Common myeloid progenitor, CD34-positive (primary cell): ENCODE measurements around the gene FTO.

Source experiments
- CTCF ChIA-PET: fragments of 350-600 bp; sonication (Branson Sonifier 250); formaldehyde crosslinking; loops from one replicate; lab custom pipeline; 2021; ENCODE audit warnings: antibody characterized with exemption; lab: Charles Lee
- POLR2A ChIA-PET: fragments of 350-600 bp; sonication (Branson Sonifier 250); formaldehyde crosslinking; loops from one replicate; lab custom pipeline; 2021; ENCODE audit warnings: antibody characterized with exemption; lab: Charles Lee
- DNase-seq, 3 donors: peaks; one replicate each; pipeline versions ENCODE4 v3.0.0 to v3.0.0-alpha.2; 2013
- H3K27ac ChIP-seq, 2 experiments: 1 replicate in 1 of 2; 2 replicates in 1 of 2; pipeline ENCODE4 v1.7.0; 2013; ENCODE audit warnings: inconsistent platforms in 2 of 2, low read length in 2 of 2, mild to moderate bottlenecking in 2 of 2, low read depth in 1 of 2, moderate library complexity in 1 of 2; ENCODE audit not compliant: severe bottlenecking in 2 of 2, insufficient read depth in 1 of 2, poor library complexity in 1 of 2
- H3K27me3 ChIP-seq, 5 experiments: replicated peaks in 2 of 5; 1 replicate in 3 of 5; 2 replicates in 2 of 5; pipeline versions ENCODE4 v1.6.1 to v1.7.0; 2013; ENCODE audit warnings: low read length in 4 of 5, mild to moderate bottlenecking in 2 of 5, moderate library complexity in 2 of 5, inconsistent platforms in 1 of 5; ENCODE audit not compliant: insufficient read depth in 5 of 5, control insufficient read depth in 4 of 5
- H3K36me3 ChIP-seq, 4 experiments: 1 replicate in 2 of 4; 2 replicates in 2 of 4; pipeline versions ENCODE4 v1.6.1 to v1.7.0; 2013; ENCODE audit warnings: low read length in 3 of 4, control low read depth in 1 of 4, mild to moderate bottlenecking in 1 of 4; ENCODE audit not compliant: control insufficient read depth in 4 of 4, insufficient read depth in 4 of 4
- H3K4me1 ChIP-seq, 4 experiments: 1 replicate in 3 of 4; 2 replicates in 1 of 4; pipeline versions ENCODE4 v1.6.1 to v1.7.1; 2013; ENCODE audit warnings: low read length in 3 of 4, mild to moderate bottlenecking in 3 of 4, control low read depth in 1 of 4, inconsistent platforms in 1 of 4, moderate library complexity in 1 of 4; ENCODE audit not compliant: control insufficient read depth in 4 of 4, insufficient read depth in 4 of 4; ENCODE audit errors: control extremely low read depth in 1 of 4
- H3K4me3 ChIP-seq, 7 experiments: 1 replicate in 4 of 7; 2 replicates in 3 of 7; pipeline versions ENCODE4 v1.5.1 to v1.7.0; 2013; ENCODE audit warnings: mild to moderate bottlenecking in 7 of 7, low read length in 6 of 7, moderate library complexity in 6 of 7, inconsistent platforms in 2 of 7, low read depth in 2 of 7, control low read depth in 1 of 7; ENCODE audit not compliant: insufficient read depth in 4 of 7, control insufficient read depth in 1 of 7; ENCODE audit errors: extremely low read depth in 1 of 7
- H3K9me3 ChIP-seq, 5 experiments: 1 replicate in 4 of 5; 2 replicates in 1 of 5; pipeline versions ENCODE4 v1.6.1 to v1.7.1; 2013; ENCODE audit warnings: low read length in 4 of 5, mild to moderate bottlenecking in 2 of 5, inconsistent platforms in 1 of 5, low read depth in 1 of 5, moderate library complexity in 1 of 5; ENCODE audit not compliant: control insufficient read depth in 4 of 5, insufficient read depth in 2 of 5; ENCODE audit errors: control extremely low read depth in 1 of 5
- WGBS: methylation state at CpG from one replicate; pipeline ENCODE4 v1.1.5; 2013; ENCODE audit not compliant: insufficient coverage; 5-methylcytosine and 5-hydroxymethylcytosine counted together

The FTO gene

GRCh38 chr16:54061454-54061853 lies 357.5 kb downstream of the FTO start:
- CTCF ChIA-PET: no interaction called here
- H3K36me3 ChIP-seq: peaks cover 0 to 3% (median under 1%) of the 10 kb centered on the region in 4 experiments
- H3K27me3 ChIP-seq: no peaks in the 10 kb centered on the region
- no peaks in the 10 kb centered on the region for H3K9me3 ChIP-seq
- DNase-seq: no peak
- H3K27ac ChIP-seq: no peak overlapping the region
- 98% methylated on average over 4 of the region's 6 CpGs for WGBS
- POLR2A ChIA-PET: interaction anchor here (0.9 kb wide), 1 partner anchor 10 kb away, joined by 3 read pairs; no protein-coding TSS in a partner anchor
- no peak overlapping the region for H3K4me3 ChIP-seq
- H3K4me1 ChIP-seq: no peaks in the 10 kb centered on the region

- Histone ChIP-seq H3K4me3 (no peak overlapping the region), H3K9me3 (no peaks in the 10 kb centered on the region), H3K27me3 (no peaks in the 10 kb centered on the region), H3K27ac (no peak overlapping the region), H3K36me3 (no peaks in the 10 kb centered on the region), H3K4me1 (no peaks in the 10 kb centered on the region)
- POLR2A ChIA-PET: no interaction called here
- CTCF ChIA-PET: interaction anchor here (0.9 to 1.4 kb wide), 2 partner anchors 11 to 15 kb away, joined by 3 to 4 read pairs; no protein-coding TSS in a partner anchor
- WGBS: 97% methylated on average over 8 of the region's 13 CpGs
- no peak for DNase-seq
Measured at GRCh38 chr16:54062361-54063278, 358.7 kb downstream of the FTO start.

GRCh38 chr16:54063279-54063773 lies 359.4 kb downstream of the FTO start:
- ChIA-PET CTCF (interaction anchor here (1.4 kb wide), 1 partner anchor 14 kb away, joined by 4 read pairs; no protein-coding TSS in a partner anchor), POLR2A (no interaction called here)
- DNase-seq: no peak
- Histone ChIP-seq H3K27ac (no peak overlapping the region), H3K9me3 (no peaks in the 10 kb centered on the region), H3K27me3 (no peaks in the 10 kb centered on the region), H3K4me3 (no peak overlapping the region), H3K4me1 (no peaks in the 10 kb centered on the region), H3K36me3 (no peaks in the 10 kb centered on the region)
- WGBS: 98% methylated on average over 9 of the region's 10 CpGs

- CTCF ChIA-PET: interaction anchor here (0.7 kb wide), 1 partner anchor 16 kb away, joined by 3 read pairs; no protein-coding TSS in a partner anchor
- POLR2A ChIA-PET: no interaction called here
- Histone ChIP-seq H3K27ac (no peak overlapping the region), H3K4me1 (no peaks in the 10 kb centered on the region), H3K27me3 (no peaks in the 10 kb centered on the region), H3K36me3 (no peaks in the 10 kb centered on the region), H3K9me3 (no peaks in the 10 kb centered on the region), H3K4me3 (no peak overlapping the region)
- 100% methylated on average over 4 of the region's 4 CpGs for WGBS
- no peak for DNase-seq
Measured at GRCh38 chr16:54066451-54067105, 362.6 kb downstream of the FTO start.

GRCh38 chr16:54067322-54068065 lies 363.5 kb downstream of the FTO start:
- H3K9me3 ChIP-seq: no peaks in the 10 kb centered on the region
- H3K36me3 ChIP-seq: no peaks in the 10 kb centered on the region
- ChIA-PET POLR2A (no interaction called here), CTCF (no interaction called here)
- no peak for DNase-seq
- no peak overlapping the region for H3K4me3 ChIP-seq
- WGBS: 89% methylated on average over 1 of the region's 8 CpGs
- H3K27ac ChIP-seq: no peak overlapping the region
- H3K4me1 ChIP-seq: no peaks in the 10 kb centered on the region
- no peaks in the 10 kb centered on the region for H3K27me3 ChIP-seq

- Histone ChIP-seq H3K4me3 (no peak overlapping the region), H3K9me3 (no peaks in the 10 kb centered on the region), H3K36me3 (no peaks in the 10 kb centered on the region), H3K27ac (no peak overlapping the region), H3K27me3 (no peaks in the 10 kb centered on the region), H3K4me1 (no peaks in the 10 kb centered on the region)
- CTCF ChIA-PET: no interaction called here
- POLR2A ChIA-PET: no interaction called here
- DNase-seq: no peak
- WGBS: 100% methylated on average over 1 of the region's 2 CpGs
Measured at GRCh38 chr16:54068212-54068611, 364.3 kb downstream of the FTO start.
